AG09309 (cell line): Measurements from ENCODE around the gene DNM1L.

Experiments
- DNase-seq: peaks from one replicate; pipeline ENCODE4 v3.0.0-alpha.2; 2010; ENCODE audit warnings: low read depth
- H3K4me3 ChIP-seq: 2 replicates; pipeline ENCODE4 v1.5.1; 2011; ENCODE audit warnings: mild to moderate bottlenecking, low read depth, low read length, moderate library complexity; ENCODE audit not compliant: control insufficient read depth
- TF ChIP-seq, protein P1 (sequence below): IDR thresholded peaks from 2 replicates; pipeline ENCODE4 v1.5.1; 2011; ENCODE audit warnings: mild to moderate bottlenecking, low read depth, low read length, inconsistent platforms; ENCODE audit not compliant: insufficient read depth, control insufficient read depth; ENCODE audit errors: missing control alignments

The DNM1L gene

DNA sequence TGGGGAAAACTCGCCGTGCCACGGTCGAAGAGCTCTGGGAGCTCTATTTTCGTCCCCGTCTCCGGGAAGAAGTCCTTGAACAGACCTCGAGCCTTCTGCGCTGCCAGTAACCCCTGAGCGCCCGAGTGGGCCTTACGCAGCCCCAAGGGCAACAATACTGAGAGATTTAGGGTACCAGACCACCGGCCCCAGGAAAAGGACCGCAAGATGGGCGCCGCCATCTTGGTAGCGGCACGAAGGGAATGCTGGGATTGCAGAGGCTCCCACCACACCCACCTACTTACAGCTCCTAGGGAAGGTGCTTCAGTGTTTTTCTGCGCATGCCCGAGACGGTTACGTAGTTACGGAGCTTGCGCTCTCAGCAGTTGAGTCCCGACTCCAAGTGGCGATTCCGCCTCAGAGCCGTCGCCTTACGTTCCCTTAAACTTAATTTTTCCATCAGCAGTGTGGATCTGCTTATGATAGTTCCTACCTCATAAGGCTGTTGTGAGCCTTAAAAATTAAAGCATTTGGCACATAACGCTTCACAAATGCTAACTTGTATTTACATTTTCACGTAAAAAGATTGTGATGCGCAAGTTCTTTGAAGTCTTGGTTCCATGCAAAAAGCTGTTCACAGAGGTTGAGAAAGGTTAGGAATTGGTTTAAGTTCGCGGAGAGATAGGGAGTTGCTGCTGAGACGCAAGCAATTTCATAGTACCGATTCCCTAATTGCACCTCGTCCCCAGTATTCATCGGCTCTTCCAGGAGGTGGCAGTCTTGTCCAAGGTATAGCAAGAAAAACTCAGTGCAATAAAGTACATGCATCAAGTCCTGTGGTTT, 76.8 kb downstream of the DNM1L start, which contains the start of gene YARS2:
Gene YARS2 (minus strand): TSS at position 244 of the 822 bp plus-strand sequence. CDS start 23 bp downstream, at position 221.
- H3K4me3 ChIP-seq, result peak within 1 kb of the TSS; percentile 90
- DNase-seq, result peak; percentile 96
- TF ChIP-seq, protein P1, sequence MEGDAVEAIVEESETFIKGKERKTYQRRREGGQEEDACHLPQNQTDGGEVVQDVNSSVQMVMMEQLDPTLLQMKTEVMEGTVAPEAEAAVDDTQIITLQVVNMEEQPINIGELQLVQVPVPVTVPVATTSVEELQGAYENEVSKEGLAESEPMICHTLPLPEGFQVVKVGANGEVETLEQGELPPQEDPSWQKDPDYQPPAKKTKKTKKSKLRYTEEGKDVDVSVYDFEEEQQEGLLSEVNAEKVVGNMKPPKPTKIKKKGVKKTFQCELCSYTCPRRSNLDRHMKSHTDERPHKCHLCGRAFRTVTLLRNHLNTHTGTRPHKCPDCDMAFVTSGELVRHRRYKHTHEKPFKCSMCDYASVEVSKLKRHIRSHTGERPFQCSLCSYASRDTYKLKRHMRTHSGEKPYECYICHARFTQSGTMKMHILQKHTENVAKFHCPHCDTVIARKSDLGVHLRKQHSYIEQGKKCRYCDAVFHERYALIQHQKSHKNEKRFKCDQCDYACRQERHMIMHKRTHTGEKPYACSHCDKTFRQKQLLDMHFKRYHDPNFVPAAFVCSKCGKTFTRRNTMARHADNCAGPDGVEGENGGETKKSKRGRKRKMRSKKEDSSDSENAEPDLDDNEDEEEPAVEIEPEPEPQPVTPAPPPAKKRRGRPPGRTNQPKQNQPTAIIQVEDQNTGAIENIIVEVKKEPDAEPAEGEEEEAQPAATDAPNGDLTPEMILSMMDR, result peak; percentile 84

DNA sequence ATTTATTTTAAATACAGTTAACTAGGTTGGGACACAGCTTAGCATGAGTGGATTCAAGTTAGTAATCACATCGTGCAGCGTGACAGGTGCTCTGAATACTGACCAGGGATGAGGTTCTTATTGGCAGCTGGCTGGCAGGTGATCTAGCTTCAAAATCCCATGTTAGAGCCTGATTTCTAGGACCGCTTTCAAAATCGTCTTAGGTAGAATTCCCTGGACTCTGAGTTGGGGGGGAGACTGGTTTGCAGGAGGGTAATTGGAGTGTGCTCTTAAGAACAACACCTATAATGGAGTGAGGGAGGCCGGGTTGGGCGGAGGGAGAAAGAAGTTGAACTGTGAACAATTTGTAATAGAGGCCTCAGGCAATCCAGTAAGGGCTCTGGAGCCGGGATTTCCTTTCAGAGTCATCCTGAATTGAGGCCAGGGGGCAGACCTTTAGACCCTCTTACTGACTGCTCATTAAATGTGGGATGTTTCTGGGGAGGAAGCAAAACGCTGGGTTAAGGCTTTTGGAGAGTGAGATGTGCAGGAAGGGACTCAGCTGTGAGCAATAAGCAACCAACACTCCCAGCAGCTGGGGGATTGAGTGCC, 77.5 kb downstream of the DNM1L start:
- H3K4me3 ChIP-seq, result peak overlapping the region; percentile 90; the same call in 1 of the 2 replicates
- TF ChIP-seq, protein P1, result no peak
- no peak for DNase-seq

DNA sequence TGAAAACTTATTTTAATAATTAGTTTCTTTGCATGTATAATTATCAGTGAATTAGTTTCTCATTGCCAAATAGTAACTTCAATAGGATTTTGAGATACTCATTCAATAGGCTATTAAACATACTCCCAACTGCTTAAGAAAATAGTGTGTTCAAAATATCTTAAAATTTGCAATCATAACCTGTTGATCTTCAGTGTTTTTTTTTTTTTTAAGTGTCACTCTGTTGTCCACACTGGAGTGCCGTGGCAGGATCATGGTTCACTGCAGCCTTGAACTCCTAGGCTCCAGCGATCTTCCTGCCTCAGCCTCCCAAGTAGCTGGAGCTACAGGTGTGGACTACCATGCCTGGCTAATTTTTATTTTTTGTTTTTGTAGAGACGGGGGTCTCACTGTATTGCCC, 78.1 kb downstream of the DNM1L start:
- H3K4me3 ChIP-seq, result no peak overlapping the region
- TF ChIP-seq, protein P1, result no peak
- no peak for DNase-seq

DNA sequence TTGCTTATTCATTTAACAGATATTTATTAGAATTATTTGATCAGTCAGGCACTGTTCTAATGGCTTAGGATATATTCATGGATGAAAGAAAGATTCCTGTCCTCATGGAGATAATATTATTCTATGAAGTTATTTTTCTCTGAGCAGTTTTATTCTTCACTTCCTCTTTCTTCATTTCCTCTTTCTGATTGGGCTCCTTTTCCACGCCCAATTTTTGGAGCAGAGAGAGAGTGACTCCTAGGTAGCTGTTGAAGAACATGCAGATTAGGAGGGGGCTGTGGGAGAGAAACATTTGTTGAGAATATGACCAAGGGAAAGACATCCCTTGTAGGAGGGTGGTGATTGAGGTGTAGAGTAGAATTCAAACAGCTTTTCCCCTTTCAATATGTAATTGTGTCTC, 82.6 kb downstream of the DNM1L start:
- H3K4me3 ChIP-seq, result no peak overlapping the region
- TF ChIP-seq, protein P1, result no peak

DNA sequence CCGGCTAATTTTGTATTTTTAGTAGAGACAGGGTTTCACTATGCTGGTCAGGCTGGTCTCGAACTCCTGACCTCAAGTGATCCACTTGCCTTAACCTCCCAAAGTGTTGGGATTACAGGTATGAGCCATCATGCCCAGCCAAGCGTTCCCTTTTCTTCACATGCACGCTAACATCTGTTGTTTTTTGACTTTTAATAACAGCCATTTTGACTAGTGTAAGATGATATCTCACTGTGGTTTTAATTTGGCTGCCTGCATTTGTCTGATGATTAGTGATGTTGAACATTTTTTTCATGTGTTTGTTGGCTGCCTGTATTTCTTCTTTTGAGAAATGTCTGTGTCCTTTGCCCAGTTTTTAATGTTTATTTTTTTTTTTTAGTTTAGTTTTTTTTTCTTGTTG, 86.8 kb downstream of the DNM1L start:
- TF ChIP-seq, protein P1, result no peak
- no peak overlapping the region for H3K4me3 ChIP-seq
- no peak for DNase-seq

More for the DNA sequence above, 82.6 kb downstream of the DNM1L start:
- DNase-seq, result no peak

DNA sequence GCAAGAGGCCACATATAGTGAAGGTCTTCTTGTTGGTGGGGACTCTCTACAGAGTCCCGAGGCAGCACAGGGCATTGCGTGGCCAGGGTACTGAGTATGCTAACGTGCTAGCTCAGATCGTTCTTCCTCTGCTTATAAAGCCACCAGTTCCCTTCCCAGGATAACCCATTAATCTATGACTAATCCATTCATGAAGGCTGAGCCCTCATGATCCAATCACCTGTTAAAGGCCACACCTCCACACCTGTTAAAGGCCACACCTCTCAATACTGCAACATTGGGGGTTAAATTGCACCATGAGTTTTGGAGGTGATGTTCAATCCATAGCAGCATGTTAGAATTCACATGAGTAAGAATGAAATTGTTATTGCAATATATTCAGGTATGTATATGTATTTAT, 89.4 kb downstream of the DNM1L start:
- TF ChIP-seq, protein P1, result no peak
- H3K4me3 ChIP-seq, result no peak overlapping the region
- no peak for DNase-seq
